Body of pancreas (tissue), 4 donors: ENCODE results near the gene SEMA7A. TPM values are rescaled to one million over a fixed set of nuclear protein-coding genes. Genes with fewer than 3 reads are reported as not detected.

Experiments used
- ATAC-seq: fragments of 150-250 bp; one replicate; pipeline ENCODE4 v1.9.1; 2016
- DNase-seq, 4 donors: peaks; one replicate each; pipeline ENCODE4 v3.0.0-alpha.2; 2019
- H3K27ac ChIP-seq, 4 donors: fragments of 200-600 bp; sonication (generic); 1 replicate in 3 of 4; 2 replicates in 1 of 4; pipeline versions ENCODE4 v1.5.1 to v1.6.1; 2016 to 2019; ENCODE audit warnings: mild to moderate bottlenecking in 1 of 4, mixed read lengths in 1 of 4, moderate library complexity in 1 of 4
- H3K27me3 ChIP-seq, 2 donors: fragments of 200-600 bp; sonication (generic); one replicate each; pipeline ENCODE4 v1.6.0; 2016; ENCODE audit warnings: mild to moderate bottlenecking in 1 of 2
- H3K36me3 ChIP-seq, 2 donors: fragments of 200-600 bp; sonication (generic); replicated peaks in 1 of 2; 2 replicates each; pipeline ENCODE4 v1.5.1; 2016; ENCODE audit warnings: low read depth in 2 of 2; ENCODE audit not compliant: insufficient read depth in 1 of 2
- H3K4me1 ChIP-seq: fragments of 200-600 bp; sonication (generic); one replicate; pipeline ENCODE4 v1.6.0; 2016
- H3K4me3 ChIP-seq, 2 donors: fragments of 200-600 bp; sonication (generic); 1 replicate in 1 of 2; 2 replicates in 1 of 2; pipeline ENCODE4 v1.5.1; 2016 to 2019
- H3K9me3 ChIP-seq, 3 donors: fragments of 200-600 bp; sonication (generic); 1 replicate in 2 of 3; 2 replicates in 1 of 3; pipeline ENCODE4 v1.5.1; 2016
- POLR2A ChIP-seq, 3 donors: fragments of 450-650 bp; IDR thresholded peaks; one replicate each; pipeline ENCODE4 v1.6.1; 2016; ENCODE audit warnings: antibody characterized with exemption in 3 of 3, mild to moderate bottlenecking in 2 of 3
- WGBS, 2 donors: methylation state at CpG; one replicate each; pipeline ENCODE4 v1.1.5; 2017; 5-methylcytosine and 5-hydroxymethylcytosine counted together
- intact Hi-C: fragments of 100-400 bp; cut with DNase I; formaldehyde crosslinking; loops from one replicate; pipeline ENCODE4 v1.15.1; 2023
- total RNA-seq, 2 donors: library from RNA; depleted of rRNA; stranded (reverse); fragments of >200 nt; gene quantifications; one replicate each; pipeline ENCODE4 v1.1.0, GENCODE V29; 2016
- TF ChIP-seq, protein P1 (sequence below), 7 experiments: fragments of 450-650 bp in 4 of 7; fragments of 200-600 bp in 3 of 7; sonication (generic) in 3 of 7; IDR thresholded peaks; one replicate each; pipeline ENCODE4 v1.5.1; 2016 to 2019; ENCODE audit warnings: antibody characterized with exemption in 7 of 7

The SEMA7A gene
- total RNA-seq, 2 donors from 2014 or later, result 0.33 to 0.52 TPM

DNA sequence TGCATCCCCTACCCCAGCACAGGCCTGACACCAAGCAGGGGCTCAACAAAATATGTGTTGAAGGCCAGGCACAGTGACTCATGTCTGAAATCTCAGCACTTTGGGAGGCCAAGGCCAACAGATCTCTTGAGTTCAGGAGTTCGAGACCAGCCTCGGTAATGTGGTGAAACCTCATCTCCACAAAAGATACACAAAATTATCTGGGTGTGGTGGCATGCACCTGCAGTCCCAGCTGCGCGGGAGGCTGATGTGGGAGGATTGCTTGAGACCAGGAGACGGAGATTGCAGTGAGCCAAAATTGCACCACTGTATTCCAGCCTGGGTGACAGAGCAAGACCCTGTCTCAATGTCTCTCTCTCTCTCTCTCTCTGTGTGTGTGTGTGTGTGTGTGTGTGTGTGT is 35.6 kb downstream of the SEMA7A start:
- ATAC-seq (no peak), DNase-seq (no peak)
- Histone ChIP-seq H3K9me3 (no peaks in the 10 kb centered on the region), H3K27me3 (no peaks in the 10 kb centered on the region), H3K4me1 (no peaks in the 10 kb centered on the region), H3K4me3 (no peak overlapping the region), H3K27ac (no peak overlapping the region), H3K36me3 (no peaks in the 10 kb centered on the region)
- intact Hi-C loops, result no loop called here
- 89 to 96% methylated on average over 3 to 5 of the region's 5 CpGs for WGBS, 2 donors
- TF ChIP-seq, protein P1, sequence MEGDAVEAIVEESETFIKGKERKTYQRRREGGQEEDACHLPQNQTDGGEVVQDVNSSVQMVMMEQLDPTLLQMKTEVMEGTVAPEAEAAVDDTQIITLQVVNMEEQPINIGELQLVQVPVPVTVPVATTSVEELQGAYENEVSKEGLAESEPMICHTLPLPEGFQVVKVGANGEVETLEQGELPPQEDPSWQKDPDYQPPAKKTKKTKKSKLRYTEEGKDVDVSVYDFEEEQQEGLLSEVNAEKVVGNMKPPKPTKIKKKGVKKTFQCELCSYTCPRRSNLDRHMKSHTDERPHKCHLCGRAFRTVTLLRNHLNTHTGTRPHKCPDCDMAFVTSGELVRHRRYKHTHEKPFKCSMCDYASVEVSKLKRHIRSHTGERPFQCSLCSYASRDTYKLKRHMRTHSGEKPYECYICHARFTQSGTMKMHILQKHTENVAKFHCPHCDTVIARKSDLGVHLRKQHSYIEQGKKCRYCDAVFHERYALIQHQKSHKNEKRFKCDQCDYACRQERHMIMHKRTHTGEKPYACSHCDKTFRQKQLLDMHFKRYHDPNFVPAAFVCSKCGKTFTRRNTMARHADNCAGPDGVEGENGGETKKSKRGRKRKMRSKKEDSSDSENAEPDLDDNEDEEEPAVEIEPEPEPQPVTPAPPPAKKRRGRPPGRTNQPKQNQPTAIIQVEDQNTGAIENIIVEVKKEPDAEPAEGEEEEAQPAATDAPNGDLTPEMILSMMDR (IDR thresholded peaks at IDR 0.05), result no peak
- TF ChIP-seq POLR2A (IDR thresholded peaks at IDR 0.05), result no peak

DNA sequence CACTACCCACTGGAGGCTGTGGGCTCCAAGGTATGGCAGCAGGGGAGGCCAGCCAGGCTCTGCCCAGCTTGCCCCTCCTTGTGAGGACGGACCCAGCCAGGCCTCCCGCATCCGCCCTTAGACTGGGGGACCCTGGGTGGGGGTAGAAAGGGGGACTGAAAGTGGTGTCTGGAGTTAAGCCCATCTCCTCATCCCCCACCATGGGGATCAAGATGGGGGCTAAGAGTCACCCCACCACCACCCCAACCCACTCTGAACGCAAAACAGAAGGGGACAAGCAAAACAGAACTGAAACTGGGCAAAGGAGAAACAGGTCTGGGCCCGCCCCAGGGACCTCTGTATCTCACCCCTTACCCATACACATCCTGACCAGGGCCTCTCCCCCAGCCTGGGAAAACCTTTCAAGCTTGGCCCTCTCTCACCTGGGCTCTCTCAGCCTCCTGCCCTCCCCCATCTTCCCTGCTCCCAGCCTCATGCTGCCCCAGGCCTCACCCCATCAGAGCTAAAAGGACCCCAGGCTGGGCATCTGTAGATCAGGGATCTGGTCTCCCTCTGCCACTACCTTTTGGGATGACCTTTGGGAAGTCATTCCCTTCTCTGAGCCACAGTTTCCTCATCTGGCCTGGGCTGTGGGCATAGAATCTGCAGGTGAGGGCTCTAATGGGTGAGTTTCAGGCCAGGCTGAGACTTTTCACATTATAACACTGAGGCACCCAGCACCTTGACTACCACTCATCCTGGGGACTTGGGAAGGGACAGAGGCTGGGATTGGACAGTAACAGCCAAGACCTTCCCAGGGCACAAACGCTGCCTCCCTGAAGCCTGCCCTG is 36.3 kb downstream of the SEMA7A start:
- no peaks in the 10 kb centered on the region for H3K9me3 ChIP-seq
- no peak for ATAC-seq
- TF ChIP-seq, protein P1 (IDR thresholded peaks at IDR 0.05), result no peak
- no peak for TF ChIP-seq POLR2A (IDR thresholded peaks at IDR 0.05)
- intact Hi-C loops, result no loop called here
- H3K36me3 ChIP-seq, result no peaks in the 10 kb centered on the region
- H3K27me3 ChIP-seq, result no peaks in the 10 kb centered on the region
- H3K27ac ChIP-seq, result no peak overlapping the region
- 82 to 83% methylated on average over 3 to 6 of the region's 6 CpGs for WGBS, 2 donors
- no peak for DNase-seq
- no peaks in the 10 kb centered on the region for H3K4me1 ChIP-seq
- H3K4me3 ChIP-seq, result no peak overlapping the region

DNA sequence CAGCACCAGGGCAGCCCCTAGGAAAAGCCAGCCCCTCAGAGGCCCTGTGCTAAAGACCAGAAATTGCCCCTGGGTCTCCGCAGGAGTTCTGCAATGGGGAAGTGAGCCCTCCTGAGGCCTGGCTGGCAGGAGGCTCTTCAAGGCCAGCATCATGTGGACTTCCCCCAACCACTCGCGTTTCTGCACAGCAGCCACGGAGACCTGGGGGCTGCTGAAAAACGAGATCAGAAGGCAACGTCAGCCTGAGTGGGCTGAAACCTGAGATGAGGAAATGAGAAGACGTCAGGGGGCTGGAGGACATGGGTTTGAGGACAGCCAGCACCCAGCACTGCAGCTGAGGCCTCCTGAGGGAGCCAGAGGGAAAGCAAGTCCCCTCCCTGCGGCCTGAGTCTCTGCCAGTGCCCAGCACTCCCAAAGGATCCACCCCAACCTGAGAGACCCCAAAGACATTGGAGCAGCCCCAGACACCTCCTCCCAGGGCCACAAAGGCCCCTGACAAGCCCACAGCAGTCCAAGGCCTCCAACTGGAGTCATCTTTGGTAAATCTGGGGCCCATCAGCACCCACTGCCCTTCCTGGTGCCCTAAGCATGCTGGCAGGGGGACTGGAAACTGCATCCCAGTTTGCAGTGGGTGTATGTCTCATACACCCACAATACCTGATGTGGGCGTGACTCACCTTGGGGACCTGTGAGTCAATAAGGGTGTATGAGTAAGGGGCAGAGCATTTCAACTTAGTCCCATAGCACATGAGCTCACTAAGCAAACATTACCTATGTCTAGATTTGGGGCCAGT is 37.1 kb downstream of the SEMA7A start:
- ATAC-seq (no peak), DNase-seq (no peak)
- intact Hi-C loops, result no loop called here

DNA sequence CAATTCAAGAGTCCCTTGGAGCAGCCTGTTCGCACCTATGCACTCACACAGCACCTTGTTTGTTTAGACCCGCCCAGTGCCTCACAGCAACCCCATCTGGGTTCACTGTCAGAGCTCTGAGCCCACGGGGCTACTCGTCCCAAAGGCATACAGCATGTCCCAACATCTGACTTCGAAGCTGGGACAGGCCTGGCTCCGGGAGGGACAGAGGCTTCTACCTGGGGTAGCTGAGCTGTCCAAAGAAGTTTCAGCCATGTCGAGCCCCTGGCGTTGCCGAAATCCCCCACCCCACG is 37.7 kb downstream of the SEMA7A start:
- 64 to 72% methylated on average over 2 to 10 of the region's 10 CpGs for WGBS, 2 donors
- Histone ChIP-seq H3K27ac (no peak overlapping the region), H3K36me3 (no peaks in the 10 kb centered on the region), H3K9me3 (no peaks in the 10 kb centered on the region), H3K4me3 (no peak overlapping the region), H3K4me1 (no peaks in the 10 kb centered on the region), H3K27me3 (no peaks in the 10 kb centered on the region)
- ATAC-seq (no peak), DNase-seq (no peak)
- no peak for TF ChIP-seq POLR2A (IDR thresholded peaks at IDR 0.05)
- TF ChIP-seq, protein P1 (IDR thresholded peaks at IDR 0.05), result no peak
- intact Hi-C loops, result no loop called here

More for the DNA sequence above, 37.1 kb downstream of the SEMA7A start:
- Histone ChIP-seq H3K4me3 (no peak overlapping the region), H3K4me1 (no peaks in the 10 kb centered on the region), H3K27ac (no peak overlapping the region), H3K27me3 (no peaks in the 10 kb centered on the region), H3K36me3 (no peaks in the 10 kb centered on the region), H3K9me3 (no peaks in the 10 kb centered on the region)
- no peak for TF ChIP-seq POLR2A (IDR thresholded peaks at IDR 0.05)
- TF ChIP-seq, protein P1 (IDR thresholded peaks at IDR 0.05), result no peak
- 46 to 54% methylated on average over 4 to 8 of the region's 9 CpGs for WGBS, 2 donors
